Measurements from ENCODE around the gene ARAP1.

The ARAP1 gene

GRCh38 chr11:72688486-72688885, 63.7 kb downstream of the ARAP1 start:
- H3K4me3 ChIP-seq (replicated peaks in 1 of 2; ENCODE audit: low read depth in 2 of 2, low read length in 2 of 2) = no peak overlapping the region
- TF ChIP-seq CTCF (IDR thresholded peaks at IDR 0.05; ENCODE audit: low read depth, low read length) = no peak
- no peak for DNase-seq (ENCODE audit: low read depth in 2 of 2)

- H3K4me3 ChIP-seq (replicated peaks in 1 of 2; ENCODE audit: low read depth in 2 of 2, low read length in 2 of 2) = no peak overlapping the region
- no peak for TF ChIP-seq CTCF (IDR thresholded peaks at IDR 0.05; ENCODE audit: low read depth, low read length)
- DNase-seq (ENCODE audit: low read depth in 2 of 2) = no peak
Measured at GRCh38 chr11:72687326-72687725, 64.9 kb downstream of the ARAP1 start.

GRCh38 chr11:72686639-72687220, 65.5 kb downstream of the ARAP1 start:
- DNase-seq (ENCODE audit: low read depth in 2 of 2) = peak in 1 of 2 donors; percentile 62
- TF ChIP-seq CTCF (IDR thresholded peaks at IDR 0.05; ENCODE audit: low read depth, low read length) = no peak
- no peak overlapping the region for H3K4me3 ChIP-seq (replicated peaks in 1 of 2; ENCODE audit: low read depth in 2 of 2, low read length in 2 of 2)

GRCh38 chr11:72685560-72686480, 66.4 kb downstream of the ARAP1 start:
- peak in 1 of 2 donors; percentile 56 for DNase-seq (ENCODE audit: low read depth in 2 of 2)
- H3K4me3 ChIP-seq (replicated peaks in 1 of 2; ENCODE audit: low read depth in 2 of 2, low read length in 2 of 2) = no peak overlapping the region
- TF ChIP-seq CTCF (IDR thresholded peaks at IDR 0.05; ENCODE audit: low read depth, low read length) = no peak

GRCh38 chr11:72684236-72684912, 67.8 kb downstream of the ARAP1 start:
- peak; percentile 83 for TF ChIP-seq CTCF (IDR thresholded peaks at IDR 0.05; ENCODE audit: low read depth, low read length)
- peak; percentile 58 to 71 for DNase-seq (ENCODE audit: low read depth in 2 of 2)
- H3K4me3 ChIP-seq (replicated peaks in 1 of 2; ENCODE audit: low read depth in 2 of 2, low read length in 2 of 2) = no peak overlapping the region

GRCh38 chr11:72683782-72684200, 68.4 kb downstream of the ARAP1 start:
- DNase-seq (ENCODE audit: low read depth in 2 of 2) = peak; percentile 46 to 49
- H3K4me3 ChIP-seq (replicated peaks in 1 of 2; ENCODE audit: low read depth in 2 of 2, low read length in 2 of 2) = no peak overlapping the region
- TF ChIP-seq CTCF (IDR thresholded peaks at IDR 0.05; ENCODE audit: low read depth, low read length) = peak; percentile 98
